Testis (tissue), 2 donors: ENCODE measurements around the gene UBE4A.

Experiments
- POLR2A ChIP-seq: fragments of 450-650 bp; IDR thresholded peaks from one replicate; pipeline ENCODE4 v1.6.1; 2017; ENCODE audit warnings: antibody characterized with exemption, mild to moderate bottlenecking, moderate library complexity
- TF ChIP-seq, protein P1 (sequence below), 3 experiments: fragments of 450-650 bp in 2 of 3; fragments of 200-600 bp in 1 of 3; sonication (generic) in 1 of 3; IDR thresholded peaks; one replicate each; pipeline ENCODE4 v1.5.1; 2016 to 2019; ENCODE audit warnings: antibody characterized with exemption in 3 of 3, mild to moderate bottlenecking in 2 of 3, moderate library complexity in 1 of 3

DNA sequence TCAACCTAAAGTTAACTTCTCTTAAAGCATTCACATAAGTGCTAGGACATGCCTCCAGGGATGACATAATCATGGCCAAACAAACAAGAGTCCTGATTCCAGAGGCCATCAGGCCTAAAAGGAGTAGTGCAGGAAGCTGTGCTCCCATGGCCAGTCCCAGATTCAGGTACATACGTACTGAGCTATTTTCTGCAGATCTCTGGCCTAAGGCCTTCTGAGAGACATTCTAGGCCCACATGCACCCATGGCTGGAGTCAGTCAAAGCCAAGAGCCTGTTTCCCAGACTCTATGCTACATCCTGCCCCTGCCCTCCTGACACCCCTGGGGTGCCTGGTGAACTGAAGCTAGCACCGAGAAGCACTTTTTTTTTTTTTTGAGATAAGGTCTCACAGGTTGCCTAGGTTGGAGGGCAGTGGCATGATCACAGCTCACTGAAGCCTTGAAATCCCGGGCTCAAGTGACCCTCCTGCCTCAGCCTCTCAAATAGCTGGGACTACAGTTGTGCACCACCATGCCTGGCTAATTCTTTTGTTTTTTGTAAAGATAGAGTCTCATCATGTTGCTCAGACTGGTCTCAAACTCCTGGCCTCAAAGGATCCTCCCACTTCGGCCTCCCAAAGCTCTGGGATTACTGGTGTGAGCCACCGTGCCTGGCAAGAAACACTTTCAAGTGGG is 17.4 kb upstream of the UBE4A start:
- no peak for TF ChIP-seq POLR2A
- TF ChIP-seq, protein P1, sequence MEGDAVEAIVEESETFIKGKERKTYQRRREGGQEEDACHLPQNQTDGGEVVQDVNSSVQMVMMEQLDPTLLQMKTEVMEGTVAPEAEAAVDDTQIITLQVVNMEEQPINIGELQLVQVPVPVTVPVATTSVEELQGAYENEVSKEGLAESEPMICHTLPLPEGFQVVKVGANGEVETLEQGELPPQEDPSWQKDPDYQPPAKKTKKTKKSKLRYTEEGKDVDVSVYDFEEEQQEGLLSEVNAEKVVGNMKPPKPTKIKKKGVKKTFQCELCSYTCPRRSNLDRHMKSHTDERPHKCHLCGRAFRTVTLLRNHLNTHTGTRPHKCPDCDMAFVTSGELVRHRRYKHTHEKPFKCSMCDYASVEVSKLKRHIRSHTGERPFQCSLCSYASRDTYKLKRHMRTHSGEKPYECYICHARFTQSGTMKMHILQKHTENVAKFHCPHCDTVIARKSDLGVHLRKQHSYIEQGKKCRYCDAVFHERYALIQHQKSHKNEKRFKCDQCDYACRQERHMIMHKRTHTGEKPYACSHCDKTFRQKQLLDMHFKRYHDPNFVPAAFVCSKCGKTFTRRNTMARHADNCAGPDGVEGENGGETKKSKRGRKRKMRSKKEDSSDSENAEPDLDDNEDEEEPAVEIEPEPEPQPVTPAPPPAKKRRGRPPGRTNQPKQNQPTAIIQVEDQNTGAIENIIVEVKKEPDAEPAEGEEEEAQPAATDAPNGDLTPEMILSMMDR (IDR thresholded peaks at IDR 0.05), result no peak
